Karpas-422 (cell line): ENCODE measurements around the gene PLAC8L1. TPM values are rescaled to one million over a fixed set of nuclear protein-coding genes. Genes with fewer than 3 reads are reported as not detected.
A peak's percentile ranks its signal among the peaks of the same experiment; 100 is the strongest.

ENCODE experiments used
- DNase-seq: peaks from one replicate; pipeline ENCODE4 v3.0.0-alpha.2; 2015
- H2AFZ ChIP-seq: fragments of 200-600 bp; sonication (generic); 2 replicates; pipeline ENCODE4 v1.6.1; 2014; ENCODE audit warnings: antibody characterized with exemption, low read length, mixed read lengths
- H3K27ac ChIP-seq: fragments of 200-600 bp; sonication (generic); 2 replicates; pipeline ENCODE4 v1.5.1; 2014; ENCODE audit warnings: mild to moderate bottlenecking, low read length, moderate library complexity
- H3K27me3 ChIP-seq: fragments of 200-600 bp; sonication (generic); 2 replicates; pipeline ENCODE4 v1.6.1; 2014; ENCODE audit warnings: low read length, mixed read lengths
- H3K36me3 ChIP-seq: fragments of 200-600 bp; sonication (generic); 2 replicates; pipeline ENCODE4 v1.6.1; 2014; ENCODE audit warnings: low read length, mixed read lengths; ENCODE audit not compliant: insufficient read depth
- H3K4me1 ChIP-seq: fragments of 200-600 bp; sonication (generic); 2 replicates; pipeline ENCODE4 v1.6.1; 2014; ENCODE audit warnings: mild to moderate bottlenecking, low read length, mixed read lengths
- H3K4me2 ChIP-seq: fragments of 200-600 bp; sonication (generic); 2 replicates; pipeline ENCODE4 v1.6.1; 2014; ENCODE audit warnings: low read length, low read depth, mild to moderate bottlenecking; ENCODE audit not compliant: poor library complexity, severe bottlenecking
- H3K4me3 ChIP-seq: fragments of 200-600 bp; sonication (generic); 2 replicates; pipeline ENCODE4 v1.5.1; 2014; ENCODE audit warnings: mild to moderate bottlenecking, antibody characterized with exemption, low read length, mixed read lengths
- H3K79me2 ChIP-seq: fragments of 200-600 bp; sonication (generic); 2 replicates; pipeline ENCODE4 v1.6.1; 2014; ENCODE audit warnings: mild to moderate bottlenecking, low read length, mixed read lengths
- H3K9ac ChIP-seq: fragments of 200-600 bp; sonication (generic); 2 replicates; pipeline ENCODE4 v1.6.0; 2014; ENCODE audit warnings: low read length
- H3K9me2 ChIP-seq: fragments of 200-600 bp; sonication (generic), shearing (Covaris generic); replicated peaks from 2 replicates; pipeline ENCODE4 v1.6.0; 2014; ENCODE audit warnings: mild to moderate bottlenecking, low read length, moderate library complexity; ENCODE audit not compliant: insufficient read depth
- H3K9me3 ChIP-seq: fragments of 300-700, 200-600 bp; sonication (generic); 2 replicates; pipeline ENCODE4 v1.6.1; 2014; ENCODE audit warnings: low read length, mixed read lengths
- H4K20me1 ChIP-seq: fragments of 200-600 bp; sonication (generic); 2 replicates; pipeline ENCODE4 v1.6.1; 2014; ENCODE audit warnings: mild to moderate bottlenecking, antibody characterized with exemption, low read length, low read depth; ENCODE audit not compliant: insufficient read depth
- total RNA-seq: library from RNA; depleted of rRNA; stranded (reverse); fragments of >200 nt; shearing (Covaris generic); gene quantifications from 2 replicates; pipeline ENCODE4 v1.2.3, GENCODE V29; 2014; ENCODE audit warnings: low replicate concordance

Gene PLAC8L1
- total RNA-seq, 1 experiment from 2014 or later: not detected

DNA sequence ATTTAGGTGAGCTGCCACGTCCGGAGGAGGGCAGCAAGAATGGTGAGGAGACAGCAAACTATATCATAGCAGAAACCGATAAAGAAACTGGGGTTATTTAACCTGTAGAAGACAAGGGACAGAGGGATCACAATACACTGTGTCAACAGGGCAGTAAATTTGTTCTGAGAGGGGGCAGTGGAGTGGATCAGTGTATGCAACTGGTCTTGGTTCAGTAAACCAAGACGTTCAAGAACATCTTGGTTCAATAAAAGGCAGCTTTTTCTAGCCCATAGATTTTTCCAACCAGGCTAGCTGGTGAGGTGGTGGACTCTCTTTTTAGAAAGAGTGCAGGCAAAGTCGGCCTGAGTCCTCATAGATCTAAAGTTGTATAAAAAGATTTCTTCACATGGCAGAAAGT, 55.3 kb downstream of the PLAC8L1 start:
- Histone ChIP-seq H3K27ac (no peak overlapping the region), H3K36me3 (no peaks in the 10 kb centered on the region), H3K9me3 (no peaks in the 10 kb centered on the region), H3K9me2 (no peaks in the 10 kb centered on the region), H3K27me3 (no peaks in the 10 kb centered on the region), H3K9ac (no peak overlapping the region), H3K4me3 (no peak overlapping the region), H4K20me1 (no peaks in the 10 kb centered on the region), H3K4me2 (no peak overlapping the region), H2AFZ (no peak overlapping the region), H3K79me2 (no peaks in the 10 kb centered on the region), H3K4me1 (no peaks in the 10 kb centered on the region)
- no peak for DNase-seq

- Histone ChIP-seq H3K9me2 (no peaks in the 10 kb centered on the region), H3K27me3 (no peaks in the 10 kb centered on the region), H3K9ac (no peak overlapping the region), H2AFZ (no peak overlapping the region), H3K4me2 (no peak overlapping the region), H3K4me1 (no peaks in the 10 kb centered on the region), H3K4me3 (no peak overlapping the region), H3K27ac (no peak overlapping the region), H3K79me2 (no peaks in the 10 kb centered on the region), H4K20me1 (no peaks in the 10 kb centered on the region), H3K9me3 (no peaks in the 10 kb centered on the region), H3K36me3 (no peaks in the 10 kb centered on the region)
- DNase-seq: no peak
Observed at GRCh38 chr5:146049704-146050026, 55.7 kb downstream of the PLAC8L1 start.

DNA sequence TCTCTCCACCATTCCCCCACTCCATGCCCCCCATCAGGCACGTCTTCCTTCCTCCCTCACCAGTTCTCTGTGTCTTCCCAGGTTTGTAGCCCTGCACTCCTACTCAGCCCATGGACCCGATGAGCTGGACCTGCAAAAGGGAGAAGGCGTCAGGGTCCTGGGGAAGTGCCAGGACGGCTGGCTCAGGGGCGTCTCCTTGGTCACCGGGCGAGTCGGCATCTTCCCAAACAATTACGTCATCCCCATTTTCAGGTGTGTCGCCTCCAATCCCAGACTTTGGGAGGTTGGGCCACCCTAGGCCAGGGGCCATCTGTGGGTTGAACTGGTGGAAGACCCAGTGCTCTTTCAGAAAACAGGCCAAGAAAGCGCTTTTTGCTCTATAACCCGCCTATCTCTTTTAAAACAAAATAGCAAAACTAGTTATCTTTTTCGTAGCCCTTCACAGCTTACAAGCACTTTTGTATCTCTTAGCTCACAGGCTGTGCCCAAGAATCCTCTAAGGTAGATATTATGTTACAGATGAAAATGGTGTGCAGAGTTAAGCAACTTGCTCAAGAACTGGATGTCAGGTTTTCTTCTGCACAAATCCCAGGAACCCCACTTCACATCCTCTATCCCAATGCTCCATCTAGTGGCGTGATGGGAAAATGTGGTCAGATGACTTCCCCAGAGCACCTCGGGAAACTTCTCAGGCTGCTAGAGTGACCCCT, 56.2 kb downstream of the PLAC8L1 start:
- no peak overlapping the region for H3K4me2 ChIP-seq
- no peak overlapping the region for H2AFZ ChIP-seq
- H3K27me3 ChIP-seq: no peaks in the 10 kb centered on the region
- no peaks in the 10 kb centered on the region for H4K20me1 ChIP-seq
- H3K9me3 ChIP-seq: no peaks in the 10 kb centered on the region
- H3K79me2 ChIP-seq: no peaks in the 10 kb centered on the region
- H3K9me2 ChIP-seq: no peaks in the 10 kb centered on the region
- H3K4me3 ChIP-seq: no peak overlapping the region
- no peak overlapping the region for H3K27ac ChIP-seq
- DNase-seq: peak; percentile 70
- no peaks in the 10 kb centered on the region for H3K4me1 ChIP-seq
- H3K36me3 ChIP-seq: no peaks in the 10 kb centered on the region
- no peak overlapping the region for H3K9ac ChIP-seq

GRCh38 chr5:146047396-146047795, 58.0 kb downstream of the PLAC8L1 start:
- no peak for DNase-seq
- H2AFZ ChIP-seq: no peak overlapping the region

DNA sequence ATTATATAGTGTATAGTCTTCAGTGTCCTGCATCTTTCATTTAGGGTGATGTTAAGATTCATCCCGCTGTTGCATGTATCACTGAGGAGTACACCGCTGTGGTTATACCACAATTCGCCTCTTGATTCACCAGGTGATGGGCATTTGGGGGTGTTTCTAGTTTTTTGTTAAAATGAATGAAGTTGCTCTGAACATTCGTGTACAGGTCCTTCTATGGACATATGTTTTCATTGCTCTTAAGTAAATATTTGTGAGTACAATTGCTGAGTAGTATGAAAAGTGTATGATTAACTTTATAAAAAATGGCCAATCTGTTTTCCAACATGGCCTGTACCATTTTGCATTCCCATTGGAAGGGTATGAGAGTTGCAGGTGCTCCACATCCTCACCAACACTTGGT, 61.7 kb downstream of the PLAC8L1 start:
- no peaks in the 10 kb centered on the region for H3K9me3 ChIP-seq
- H3K4me3 ChIP-seq: no peak overlapping the region
- H3K9ac ChIP-seq: no peak overlapping the region
- no peak overlapping the region for H3K27ac ChIP-seq
- H3K4me1 ChIP-seq: no peaks in the 10 kb centered on the region
- H2AFZ ChIP-seq: no peak overlapping the region
- H3K36me3 ChIP-seq: no peaks in the 10 kb centered on the region
- no peaks in the 10 kb centered on the region for H3K79me2 ChIP-seq
- H3K9me2 ChIP-seq: no peaks in the 10 kb centered on the region
- no peaks in the 10 kb centered on the region for H3K27me3 ChIP-seq
- no peak for DNase-seq
- H3K4me2 ChIP-seq: no peak overlapping the region
- no peaks in the 10 kb centered on the region for H4K20me1 ChIP-seq

More at GRCh38 chr5:146047396-146047795, 58.0 kb downstream of the PLAC8L1 start:
- Histone ChIP-seq H3K9me2 (no peaks in the 10 kb centered on the region), H3K9ac (no peak overlapping the region), H3K79me2 (no peaks in the 10 kb centered on the region), H3K27ac (no peak overlapping the region), H3K9me3 (no peaks in the 10 kb centered on the region), H3K4me3 (no peak overlapping the region), H3K27me3 (no peaks in the 10 kb centered on the region), H3K4me2 (no peak overlapping the region), H3K4me1 (no peaks in the 10 kb centered on the region), H4K20me1 (no peaks in the 10 kb centered on the region), H3K36me3 (no peaks in the 10 kb centered on the region)

DNA sequence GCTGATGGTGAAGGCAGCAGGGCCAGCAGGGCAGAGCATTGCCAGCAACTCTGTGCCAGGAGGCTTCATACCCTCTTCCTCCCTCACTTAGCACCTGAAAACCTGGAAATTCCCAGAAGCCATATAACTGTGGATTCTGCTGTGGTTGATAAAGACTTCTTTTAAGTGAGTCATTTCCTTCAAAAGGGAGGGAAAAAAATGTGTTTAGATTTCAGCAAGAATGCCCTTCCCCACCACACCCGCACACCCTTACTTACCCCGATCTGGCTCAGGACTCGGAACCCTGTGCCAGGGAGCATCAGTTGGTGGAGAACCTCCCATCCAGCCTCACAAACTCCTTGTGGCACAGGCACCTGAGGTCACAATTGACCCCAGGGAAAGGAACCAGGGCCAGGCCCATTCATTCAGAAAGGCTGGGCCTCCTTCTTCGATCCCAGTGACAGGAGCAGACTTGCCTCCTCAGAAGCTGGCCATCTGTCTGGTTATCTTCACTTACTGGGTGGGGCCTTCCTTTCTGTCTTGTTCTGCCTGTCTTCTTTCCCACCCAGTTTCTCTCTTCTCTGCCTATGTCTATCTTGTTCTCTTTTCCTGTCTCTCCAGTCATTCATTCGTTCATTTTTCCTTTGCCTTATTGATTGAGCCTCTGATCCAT, 62.6 kb downstream of the PLAC8L1 start:
- Histone ChIP-seq H2AFZ (no peak overlapping the region), H3K36me3 (no peaks in the 10 kb centered on the region), H4K20me1 (no peaks in the 10 kb centered on the region), H3K9ac (no peak overlapping the region), H3K9me2 (no peaks in the 10 kb centered on the region), H3K4me2 (no peak overlapping the region), H3K27ac (no peak overlapping the region), H3K4me3 (no peak overlapping the region), H3K27me3 (no peaks in the 10 kb centered on the region), H3K9me3 (no peaks in the 10 kb centered on the region), H3K4me1 (no peaks in the 10 kb centered on the region), H3K79me2 (no peaks in the 10 kb centered on the region)
- no peak for DNase-seq

DNA sequence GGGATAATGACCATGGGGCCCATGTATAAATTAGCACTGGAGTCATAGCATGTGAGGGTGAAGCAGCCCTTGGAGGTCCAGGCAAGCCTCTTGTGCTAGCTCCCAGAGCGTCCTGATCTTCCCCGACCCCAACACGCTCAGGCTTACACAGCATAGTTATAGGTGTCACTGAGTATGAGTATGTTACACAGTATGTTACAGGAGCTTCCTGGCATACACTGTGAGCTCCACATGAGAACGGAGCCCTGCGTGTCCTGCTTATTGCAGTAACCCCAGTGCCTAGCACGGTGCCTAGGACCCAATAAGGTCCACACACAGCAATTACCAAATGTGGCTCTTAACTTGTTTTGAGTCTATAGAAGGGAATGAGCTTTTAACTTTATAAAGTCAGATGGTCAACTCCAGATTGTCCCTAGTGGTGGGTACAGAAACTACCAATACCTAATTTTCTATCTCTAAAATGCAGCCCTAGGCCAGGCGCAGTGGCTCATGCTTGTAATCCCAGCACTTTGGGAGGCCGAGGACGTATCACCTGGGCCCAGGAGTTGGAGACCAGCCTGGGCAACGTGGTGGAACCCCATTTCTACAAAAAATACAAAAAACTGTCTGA, 64.1 kb downstream of the PLAC8L1 start:
- DNase-seq: peak; percentile 48

DNA sequence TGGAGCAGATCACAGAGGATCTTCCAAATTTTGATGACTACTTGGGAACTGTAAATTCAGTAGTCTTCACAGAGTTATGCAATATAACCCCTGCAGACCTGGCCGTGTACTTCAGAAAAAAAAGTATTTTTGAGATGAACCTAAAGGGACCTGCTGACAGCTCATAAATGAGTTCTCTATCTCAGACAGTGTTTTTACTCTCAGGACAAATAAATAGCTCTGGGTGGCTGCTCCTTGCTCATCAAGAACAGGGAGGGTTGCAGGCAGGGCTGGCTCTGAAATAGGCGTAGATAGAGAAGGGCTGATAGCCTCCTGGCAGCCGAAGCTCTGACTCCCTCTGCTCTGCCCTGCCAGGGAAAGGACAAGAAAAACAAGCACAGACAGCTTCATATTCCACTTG, 64.8 kb downstream of the PLAC8L1 start:
- no peak overlapping the region for H2AFZ ChIP-seq

More for the DNA sequence above, 64.1 kb downstream of the PLAC8L1 start:
- Histone ChIP-seq H3K4me1 (no peaks in the 10 kb centered on the region; the same call in 1 of the 2 replicates), H3K9ac (no peak overlapping the region), H3K27ac (no peak overlapping the region), H3K36me3 (no peaks in the 10 kb centered on the region), H3K4me3 (no peak overlapping the region), H3K4me2 (no peak overlapping the region), H3K9me2 (no peaks in the 10 kb centered on the region), H2AFZ (no peak overlapping the region), H3K79me2 (no peaks in the 10 kb centered on the region), H3K9me3 (no peaks in the 10 kb centered on the region), H4K20me1 (no peaks in the 10 kb centered on the region), H3K27me3 (no peaks in the 10 kb centered on the region)

More for the DNA sequence above, 64.8 kb downstream of the PLAC8L1 start:
- Histone ChIP-seq H3K79me2 (no peaks in the 10 kb centered on the region), H3K9me3 (no peaks in the 10 kb centered on the region), H4K20me1 (no peaks in the 10 kb centered on the region), H3K9me2 (no peaks in the 10 kb centered on the region), H3K27me3 (no peaks in the 10 kb centered on the region), H3K4me1 (no peaks in the 10 kb centered on the region; the same call in 1 of the 2 replicates), H3K9ac (no peak overlapping the region), H3K4me2 (no peak overlapping the region), H3K4me3 (no peak overlapping the region), H3K36me3 (no peaks in the 10 kb centered on the region), H3K27ac (no peak overlapping the region)
- no peak for DNase-seq
